ENCODE data around the gene XCR1. TPM values are rescaled to one million over a fixed set of nuclear protein-coding genes. Genes with fewer than 3 reads are reported as not detected.
"Not testable (repeated sequence)": the region's sequence is repeated elsewhere in the genome, so short reads cannot be mapped to it uniquely, and the experiment has no call there.

XCR1 gene
- total RNA-seq, 1 donor from 2014 or later, result 0.04 TPM

DNA sequence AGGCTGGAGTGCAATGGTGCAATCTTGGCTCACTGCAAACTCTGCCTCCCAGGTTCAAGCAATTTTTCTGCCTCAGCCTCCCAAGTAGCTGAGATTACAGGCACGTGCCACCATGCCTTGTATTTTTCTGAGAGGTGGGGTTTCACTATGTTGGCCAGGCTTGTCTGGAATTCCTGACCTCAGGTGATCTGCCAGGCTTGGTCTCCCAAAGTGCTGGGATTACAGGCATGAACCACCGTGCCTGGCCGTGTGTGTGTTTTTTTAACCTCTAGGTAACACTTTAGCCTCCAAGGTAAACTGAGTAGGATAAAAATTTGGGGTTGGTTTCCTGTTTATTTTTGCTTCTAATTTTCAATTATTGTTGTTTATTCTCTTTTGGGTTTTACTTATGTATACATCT is 10.8 kb upstream of the XCR1 start:
- ATAC-seq, result not testable (repeated sequence)

GRCh38 chr3:46036191-46036590 is 8.9 kb upstream of the XCR1 start:
- no peak for ATAC-seq

- ATAC-seq, result no peak
Observed at GRCh38 chr3:46031747-46032146, 4.5 kb upstream of the XCR1 start.

GRCh38 chr3:46031269-46031668 is 4.0 kb upstream of the XCR1 start:
- ATAC-seq, result no peak

- ATAC-seq, result peak; percentile 13
Observed at GRCh38 chr3:46030626-46031025, 3.3 kb upstream of the XCR1 start.

- ATAC-seq, result no peak
Observed at GRCh38 chr3:46029953-46030543, 2.8 kb upstream of the XCR1 start.

DNA sequence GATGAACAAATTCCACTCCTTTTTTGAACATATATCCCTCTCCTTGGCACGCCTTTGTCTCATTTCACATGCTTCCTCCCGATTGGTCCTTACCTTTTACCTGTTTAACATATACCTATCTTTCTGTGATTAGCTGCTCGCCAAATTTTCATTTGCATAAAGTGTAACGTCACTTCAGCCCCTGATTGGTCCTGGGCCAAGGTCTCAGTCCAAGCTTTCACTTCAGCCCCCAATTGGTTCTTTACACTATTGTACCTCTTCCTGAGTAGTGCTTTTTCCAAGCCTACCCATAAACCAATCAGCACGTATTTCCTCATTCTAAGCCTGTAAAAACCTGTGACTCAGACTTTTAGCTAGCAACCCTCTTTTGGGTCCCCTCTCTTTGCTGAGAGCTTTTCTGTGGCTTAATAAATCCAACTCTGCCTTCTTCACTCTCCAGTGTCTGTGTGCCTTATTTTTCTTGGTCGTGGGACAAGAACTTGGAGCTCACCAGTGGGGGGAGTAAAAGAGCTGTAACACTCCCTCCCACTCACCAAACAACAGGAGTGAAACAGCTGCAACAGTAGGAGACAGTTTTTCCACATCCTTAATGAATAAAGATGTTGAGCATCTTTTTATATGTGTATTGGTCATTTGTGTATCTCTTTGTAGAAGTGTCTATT is 584 bp upstream of the XCR1 start:
- no peak for ATAC-seq

DNA sequence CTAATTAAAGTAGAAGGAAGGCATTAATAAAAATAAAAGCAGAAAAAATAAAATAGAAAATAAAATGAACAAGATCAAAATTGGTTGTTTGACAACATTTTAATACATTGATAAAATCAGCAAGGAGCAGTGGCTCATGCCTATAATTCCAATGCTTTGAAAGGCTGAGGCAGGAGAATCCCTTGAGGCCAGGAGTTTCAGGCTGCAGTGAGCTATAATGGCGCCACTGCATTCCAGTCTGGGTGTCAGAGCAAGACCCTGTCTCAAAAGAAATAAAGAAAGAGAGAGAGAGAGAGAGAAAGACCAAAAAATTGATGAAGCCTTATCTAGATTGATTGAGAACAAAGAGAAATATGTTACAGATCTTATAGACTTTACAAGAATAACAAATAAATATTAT is 2.1 kb downstream of the XCR1 start:
- ATAC-seq, result no peak

DNA sequence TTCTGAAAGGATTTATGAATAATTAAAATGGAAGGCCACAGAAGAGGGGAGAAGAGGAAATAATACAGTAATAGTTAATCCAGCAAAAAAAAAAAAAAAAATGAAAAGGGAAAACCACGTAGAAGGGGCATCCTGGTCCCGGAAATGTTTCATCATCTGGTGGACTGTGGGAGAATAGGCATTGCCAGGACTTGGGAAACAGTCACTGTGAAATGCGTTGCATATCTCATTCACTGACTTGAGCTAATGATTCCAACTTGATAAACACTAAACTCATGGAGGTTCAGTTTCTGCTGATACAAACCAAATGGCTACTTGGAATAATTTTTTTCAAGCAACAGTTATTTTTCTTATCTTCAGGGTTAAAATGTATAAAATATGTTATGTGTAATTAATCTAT is 3.2 kb downstream of the XCR1 start:
- no peak for ATAC-seq

DNA sequence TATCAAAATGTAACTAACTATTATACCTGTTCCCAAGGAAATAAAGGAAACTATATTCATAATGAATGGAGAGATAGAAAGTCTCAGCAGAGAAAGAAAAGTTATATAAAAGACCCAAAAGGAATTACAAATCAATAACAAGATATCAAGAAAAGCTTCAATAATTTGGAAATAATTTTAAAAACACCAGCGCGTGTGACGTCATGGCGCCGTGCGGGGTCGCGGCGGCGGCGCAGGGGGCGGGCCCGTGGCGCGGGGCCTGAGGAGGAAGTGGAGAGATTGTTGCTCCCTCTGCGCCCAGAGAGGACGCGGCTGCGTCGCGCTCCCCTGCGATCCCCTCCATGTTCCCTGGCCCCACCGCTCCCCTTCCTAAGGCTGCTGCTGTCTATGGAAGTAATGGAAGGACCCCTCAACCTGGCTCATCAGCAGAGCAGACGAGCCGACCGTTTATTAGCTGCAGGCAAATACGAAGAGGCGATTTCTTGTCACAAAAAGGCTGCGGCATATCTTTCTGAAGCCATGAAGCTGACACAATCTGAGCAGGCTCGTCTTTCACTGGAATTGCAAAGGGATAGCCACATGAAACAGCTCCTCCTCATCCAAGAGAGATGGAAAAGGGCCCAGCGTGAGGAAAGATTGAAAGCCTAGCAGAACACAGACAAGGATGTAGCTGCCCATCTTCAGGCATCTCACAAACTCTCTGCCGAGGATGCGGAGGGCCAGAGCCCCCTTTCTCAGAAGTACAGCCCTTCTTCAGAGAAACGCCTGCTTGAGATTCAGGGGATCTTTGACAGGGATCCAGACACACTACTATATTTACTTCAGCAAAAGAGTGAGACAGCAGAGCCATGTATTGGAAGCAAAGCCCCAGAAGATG is 4.1 kb downstream of the XCR1 start:
- no peak for ATAC-seq

- no peak for ATAC-seq
Observed at GRCh38 chr3:46021516-46021915, 5.8 kb downstream of the XCR1 start.

DNA sequence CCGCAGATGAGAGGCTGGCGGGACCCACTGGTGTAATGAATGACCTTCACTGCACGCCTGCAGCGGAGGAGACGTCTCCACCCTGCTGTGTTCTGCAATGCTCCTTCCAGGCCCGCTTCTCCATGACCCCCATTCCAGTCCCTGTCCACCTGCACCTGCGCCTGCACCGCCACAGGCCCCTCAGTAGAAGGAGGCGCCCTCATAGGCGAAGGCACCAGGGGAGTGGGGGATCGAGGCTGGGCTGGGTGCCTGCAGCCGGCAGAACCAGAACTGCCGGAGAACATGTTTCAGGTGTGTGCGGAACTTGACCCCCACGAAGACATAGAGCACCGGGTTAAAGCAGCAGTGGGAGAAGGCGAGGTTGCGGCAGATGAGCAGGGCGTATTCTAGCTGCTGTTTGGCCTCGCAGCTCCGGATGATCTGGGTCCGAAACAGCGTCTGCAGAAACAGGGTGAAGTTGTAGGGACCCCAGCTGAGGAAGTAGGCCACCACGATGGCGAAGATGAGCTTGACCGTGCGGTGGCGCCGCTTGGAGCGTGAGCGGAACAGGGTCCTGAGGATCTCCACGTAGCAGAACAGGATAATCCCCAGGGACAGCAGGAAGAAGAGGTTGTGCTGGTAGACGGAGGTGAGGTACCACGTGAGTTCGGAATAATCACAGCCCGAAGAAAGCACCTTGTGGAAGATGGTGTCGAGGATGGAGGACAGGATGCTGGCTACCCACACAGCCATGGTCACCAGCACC is 6.3 kb downstream of the XCR1 start:
- ATAC-seq, result no peak

- no peak for ATAC-seq
Observed at GRCh38 chr3:46019707-46020106, 7.6 kb downstream of the XCR1 start.

GRCh38 chr3:46017720-46018119 is 9.6 kb downstream of the XCR1 start:
- ATAC-seq, result no peak

DNA sequence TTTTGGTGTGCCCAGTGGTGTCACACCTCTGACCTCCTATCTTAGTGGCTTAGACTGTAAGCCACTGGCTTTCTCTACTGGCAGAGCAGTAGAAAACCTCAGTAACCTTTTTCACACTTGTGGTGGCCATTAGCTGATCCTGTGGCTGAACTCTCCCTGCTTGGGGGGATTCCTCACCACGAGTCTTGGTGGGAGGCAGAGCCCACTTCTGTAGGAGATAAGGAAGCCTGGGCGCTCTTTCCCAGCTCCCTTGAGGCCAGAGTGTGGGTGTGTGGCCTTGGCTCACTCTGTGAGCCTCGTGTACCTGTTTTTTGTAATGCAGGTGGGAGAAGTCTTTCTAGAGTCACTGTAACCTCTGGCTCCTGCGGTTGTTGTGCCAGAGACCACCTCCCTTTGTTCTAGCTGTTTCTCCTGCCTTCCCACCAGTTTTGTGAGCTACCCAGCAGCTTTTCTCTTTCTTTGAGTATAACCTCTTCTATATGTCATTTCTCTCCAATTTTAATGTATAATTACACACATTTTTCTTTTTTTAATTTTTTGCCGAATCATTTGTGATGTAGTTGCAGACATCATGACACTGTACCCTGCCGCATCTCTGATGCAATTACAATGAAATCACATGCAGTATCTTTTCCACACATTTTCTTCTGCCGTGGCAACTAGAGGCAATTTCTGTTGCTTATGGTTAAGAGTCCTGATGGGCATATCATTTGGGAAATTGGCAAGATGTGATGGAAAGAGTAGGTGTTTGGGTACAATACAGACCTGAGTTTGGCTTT is 13.8 kb downstream of the XCR1 start:
- no peak for ATAC-seq

GRCh38 chr3:46012246-46012645 is 15.0 kb downstream of the XCR1 start:
- ATAC-seq, result no peak

DNA sequence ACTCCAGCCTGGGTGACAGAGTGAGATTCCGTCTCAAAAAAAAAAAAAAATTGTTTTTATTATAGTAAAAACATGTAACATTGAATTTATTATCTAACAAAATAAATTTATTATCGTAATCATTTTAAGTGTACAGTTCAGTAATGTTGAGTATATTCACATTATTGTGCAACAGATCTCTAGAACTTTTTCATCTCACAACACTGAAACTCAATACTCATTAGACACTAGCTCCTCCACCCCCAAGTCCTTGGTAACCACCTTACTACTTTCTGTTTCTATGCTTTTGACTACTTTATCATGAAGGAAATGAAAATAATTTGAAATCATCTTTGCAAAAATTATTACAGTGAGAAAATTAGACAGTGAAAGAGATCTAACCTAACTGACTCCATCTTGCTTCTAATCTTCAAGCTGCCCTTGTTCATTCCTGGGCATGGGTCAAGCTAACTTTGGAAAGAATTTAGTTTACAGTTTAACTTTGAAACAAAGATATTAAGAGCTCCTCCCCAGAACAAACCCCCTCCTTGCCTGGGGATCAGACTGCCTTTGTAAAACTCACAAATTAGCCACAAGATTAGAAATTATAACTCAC is 16.7 kb downstream of the XCR1 start:
- no peak for ATAC-seq

GRCh38 chr3:46008058-46008457 is 19.2 kb downstream of the XCR1 start:
- ATAC-seq, result no peak

- ATAC-seq, result no peak
Observed at GRCh38 chr3:46007280-46007679, 20.0 kb downstream of the XCR1 start.

DNA sequence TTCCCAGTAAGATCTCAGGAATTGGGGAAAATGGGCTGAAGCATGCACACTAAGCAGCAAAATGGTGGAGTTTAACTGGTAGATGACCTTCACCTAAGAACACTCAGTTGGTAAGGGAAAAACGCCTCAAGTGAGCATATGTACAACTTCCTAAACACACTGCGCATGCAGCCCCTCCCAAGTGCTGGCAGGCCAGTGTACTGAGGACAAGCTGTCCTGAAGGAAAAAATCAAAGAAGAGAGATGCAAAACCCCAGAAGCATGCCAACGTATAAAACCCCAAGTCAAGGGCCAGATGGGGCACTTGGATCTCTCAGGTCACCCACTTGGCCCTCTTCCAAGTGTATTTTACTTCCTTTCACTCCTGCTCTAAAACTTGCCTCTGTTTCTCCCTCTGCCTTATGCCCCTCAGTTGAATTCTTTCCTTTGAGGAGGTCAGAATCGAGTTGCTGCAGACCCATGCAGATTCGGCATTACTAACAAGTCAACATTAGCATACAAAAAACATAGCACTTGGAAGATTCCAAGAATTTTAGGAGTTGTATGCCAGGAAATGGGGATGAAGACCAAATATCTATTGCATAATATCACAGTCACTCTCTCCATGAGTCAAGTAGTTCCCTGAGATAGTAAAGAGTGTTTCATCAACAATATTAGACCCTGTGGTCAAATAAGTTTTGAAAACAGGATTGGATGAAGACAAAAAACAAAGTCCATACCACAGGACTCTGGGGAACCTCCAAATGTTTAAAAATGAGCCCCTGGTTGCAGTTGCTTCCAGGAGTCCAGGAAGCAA is 20.8 kb downstream of the XCR1 start:
- no peak for ATAC-seq

DNA sequence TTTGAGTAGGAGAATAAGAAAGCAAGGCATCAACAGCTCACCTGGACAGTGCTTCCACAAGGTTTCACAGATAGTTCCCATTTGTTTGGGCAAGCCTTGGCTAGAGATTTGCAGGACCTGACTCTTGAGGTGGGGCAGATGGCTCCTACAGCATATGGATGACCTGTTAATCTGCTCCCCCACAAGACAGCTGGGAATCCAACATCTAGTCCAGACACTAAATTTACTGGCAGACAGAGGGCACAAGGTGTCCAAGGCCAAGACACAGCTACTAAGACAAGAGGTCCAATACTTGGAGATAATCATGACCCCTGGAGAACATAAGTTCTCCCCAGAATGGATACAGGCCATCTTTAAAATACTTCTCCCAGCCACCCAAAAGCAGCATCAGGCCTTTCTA is 23.6 kb downstream of the XCR1 start:
- ATAC-seq, result not testable (repeated sequence)

All from esophagus mucosa (tissue), 1 donor.